CD4-positive, alpha-beta T cell treated with Interferon gamma for 1 hour (primary cell): ENCODE measurements around the gene CDKN2AIPNL.

Experiments
- DNase-seq: peaks from one replicate; pipeline ENCODE4 v3.0.0-alpha.2; 2020

CDKN2AIPNL gene, protein sequence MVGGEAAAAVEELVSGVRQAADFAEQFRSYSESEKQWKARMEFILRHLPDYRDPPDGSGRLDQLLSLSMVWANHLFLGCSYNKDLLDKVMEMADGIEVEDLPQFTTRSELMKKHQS

DNA sequence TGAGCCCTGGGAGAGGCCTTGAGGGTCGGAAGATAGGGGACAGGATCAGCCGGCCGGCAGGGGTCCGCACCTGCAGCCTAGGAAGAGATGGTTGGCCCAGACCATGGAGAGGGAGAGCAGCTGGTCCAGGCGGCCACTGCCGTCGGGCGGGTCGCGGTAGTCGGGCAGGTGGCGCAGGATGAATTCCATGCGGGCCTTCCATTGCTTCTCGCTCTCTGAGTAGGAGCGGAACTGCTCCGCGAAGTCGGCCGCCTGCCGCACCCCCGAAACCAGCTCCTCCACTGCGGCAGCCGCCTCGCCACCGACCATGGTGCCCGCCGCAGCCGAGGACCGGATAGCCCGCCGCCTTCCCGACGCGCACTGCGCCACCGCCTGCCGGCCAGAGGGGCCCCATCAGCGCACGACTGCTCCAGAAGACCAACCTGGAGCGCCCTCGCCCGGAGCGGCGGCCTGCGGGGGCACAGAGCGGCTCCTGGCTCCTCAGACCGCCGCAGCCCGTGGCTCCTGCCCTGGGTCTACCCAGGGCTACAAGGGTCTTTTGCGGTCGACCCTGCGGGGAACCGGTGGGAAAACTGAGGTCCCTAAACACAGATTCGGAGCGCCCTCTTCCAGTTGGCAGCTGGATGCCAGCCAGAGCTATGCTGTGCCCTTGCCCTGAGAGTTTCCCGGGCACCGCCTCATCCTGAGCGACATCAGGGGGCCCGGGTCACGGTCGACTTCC, at the start of gene CDKN2AIPNL:
CDKN2AIPNL (minus strand) TSS at position 336 of the 721 bp plus-strand sequence; CDS start at position 309, 27 bp downstream.
- DNase-seq = peak; percentile 88

DNA sequence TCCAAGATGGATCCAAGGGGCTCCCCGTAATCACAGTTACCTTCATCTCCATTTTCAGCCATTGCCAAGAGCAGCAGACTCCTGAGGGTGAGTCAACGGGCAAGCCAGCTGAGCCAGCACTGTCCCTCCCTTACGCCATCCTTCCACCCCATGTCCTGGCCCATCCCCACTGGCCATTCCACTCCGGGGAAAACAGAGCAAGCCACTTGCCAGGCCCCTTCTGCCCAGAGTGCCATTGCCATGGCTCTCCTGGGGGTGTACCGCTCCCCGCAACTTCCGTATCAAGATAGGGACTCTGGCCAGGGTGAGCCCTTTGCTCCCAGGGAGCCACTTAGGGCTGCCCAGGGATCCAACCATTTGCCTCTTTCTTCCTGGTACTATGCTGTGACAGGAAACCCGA, 48.9 kb upstream of the CDKN2AIPNL start:
- no peak for DNase-seq

DNA sequence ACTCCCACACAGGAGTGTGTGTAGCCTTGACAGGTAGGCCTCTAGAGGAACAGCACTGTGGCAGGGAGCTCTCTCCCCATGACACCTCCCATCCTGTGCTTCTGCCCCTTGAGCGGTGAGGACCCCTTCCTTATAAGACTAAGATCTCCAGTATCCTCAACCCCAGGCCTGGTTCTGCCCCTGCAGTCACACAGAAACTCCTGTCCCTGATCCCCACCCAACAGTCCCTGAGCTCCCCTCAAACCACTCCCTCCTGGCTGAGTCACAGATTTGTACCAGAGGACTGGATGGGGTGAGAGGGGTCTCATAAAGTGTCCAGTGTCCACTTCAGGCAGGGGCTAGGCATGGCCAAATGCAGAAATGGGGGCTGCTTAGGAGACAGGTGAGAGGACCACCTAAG, 47.8 kb upstream of the CDKN2AIPNL start:
- no peak for DNase-seq

DNA sequence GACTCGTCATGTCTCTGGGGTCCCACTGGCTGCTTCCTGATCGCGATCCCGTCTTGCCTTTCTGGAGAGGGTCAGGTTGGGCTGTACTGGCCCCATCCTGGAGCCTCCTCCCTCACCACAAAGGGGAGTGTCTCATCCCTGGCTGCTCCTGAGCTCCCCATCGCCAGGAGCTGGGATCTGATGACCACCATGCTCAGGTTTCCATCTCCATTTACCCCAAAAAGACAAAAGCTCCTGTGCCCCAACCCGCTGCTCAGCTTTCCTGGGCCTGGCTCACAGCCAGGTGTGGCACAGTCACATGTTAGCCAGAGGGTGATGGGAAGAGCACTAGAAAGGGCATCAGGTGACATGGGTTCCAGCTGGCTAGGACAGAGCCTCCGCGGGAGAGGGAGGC, 47.3 kb upstream of the CDKN2AIPNL start:
- no peak for DNase-seq

DNA sequence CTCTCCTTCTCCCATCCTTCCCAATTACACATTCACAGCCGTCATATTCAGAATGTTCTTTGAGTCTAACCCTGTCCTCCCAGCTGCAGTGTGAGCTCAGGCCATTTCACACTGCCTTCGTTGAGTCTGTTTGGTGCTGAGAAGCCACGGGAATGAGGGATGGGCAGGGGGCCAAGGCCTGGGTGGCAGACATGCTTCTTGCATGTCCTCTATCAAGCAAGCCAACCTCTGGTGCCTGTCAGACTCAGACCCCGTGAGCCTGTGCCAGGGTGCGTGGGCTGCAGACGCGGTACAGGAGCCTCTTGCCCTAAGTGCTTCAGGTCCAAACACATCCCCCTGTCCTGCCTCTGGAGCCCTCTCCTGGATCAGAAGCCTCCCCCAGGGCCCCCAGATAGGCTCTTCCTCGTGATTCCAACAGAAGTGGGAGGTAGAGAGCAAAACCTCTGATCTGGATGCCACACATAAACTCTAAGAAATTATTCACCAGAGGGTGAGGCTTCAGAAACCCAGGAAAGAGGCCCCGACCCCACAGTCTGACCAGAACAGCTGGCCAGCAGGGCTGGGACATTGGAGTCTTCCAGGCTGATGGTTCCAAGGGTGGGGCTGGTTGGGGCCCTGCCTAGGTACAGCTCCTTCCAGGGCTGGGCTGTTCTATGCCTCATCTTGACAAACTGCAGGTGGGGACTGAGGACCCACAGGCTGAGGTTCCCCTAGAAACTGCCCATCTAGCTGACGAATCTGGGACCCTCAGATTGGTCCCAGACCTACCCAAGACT, 46.7 kb upstream of the CDKN2AIPNL start:
- no peak for DNase-seq

DNA sequence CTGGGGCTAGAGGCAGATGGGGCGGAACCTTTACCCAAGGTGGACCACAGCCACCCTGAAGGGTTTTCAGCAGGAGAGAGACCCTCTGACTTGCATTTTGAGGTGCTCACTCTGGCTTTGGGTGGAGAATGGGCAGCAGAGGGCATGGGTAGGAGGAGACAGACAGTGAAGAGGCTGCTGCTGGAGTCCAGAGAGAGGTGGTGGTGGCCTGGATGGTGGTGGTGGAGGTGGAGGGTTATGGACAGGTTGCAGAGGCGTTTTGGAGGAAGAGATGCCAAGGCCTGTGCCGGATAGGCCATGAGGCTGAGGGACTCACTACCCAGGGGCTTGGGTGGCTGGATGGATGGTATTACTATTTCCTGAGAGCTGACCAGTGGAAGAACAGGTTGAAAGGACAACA, 46.1 kb upstream of the CDKN2AIPNL start:
- no peak for DNase-seq

DNA sequence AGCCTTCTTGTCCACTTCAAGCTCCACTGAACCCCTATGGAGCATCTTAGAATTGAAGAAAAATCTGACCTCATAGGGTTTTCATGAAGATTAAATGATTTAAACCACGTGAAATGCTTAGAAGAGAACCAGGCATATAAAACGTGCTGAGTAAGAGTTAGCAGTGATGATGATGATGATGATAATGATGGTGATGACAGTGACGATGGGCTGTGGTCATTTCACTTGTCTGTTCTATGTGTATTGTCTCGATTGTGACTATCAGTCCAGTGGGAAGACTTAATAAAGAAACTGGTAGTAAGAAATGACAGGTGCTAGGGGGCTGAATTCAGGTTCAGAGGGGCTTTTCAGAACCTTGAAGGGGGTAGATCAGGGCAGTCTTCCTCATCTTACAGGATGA, 45.1 kb upstream of the CDKN2AIPNL start:
- DNase-seq = no peak

DNA sequence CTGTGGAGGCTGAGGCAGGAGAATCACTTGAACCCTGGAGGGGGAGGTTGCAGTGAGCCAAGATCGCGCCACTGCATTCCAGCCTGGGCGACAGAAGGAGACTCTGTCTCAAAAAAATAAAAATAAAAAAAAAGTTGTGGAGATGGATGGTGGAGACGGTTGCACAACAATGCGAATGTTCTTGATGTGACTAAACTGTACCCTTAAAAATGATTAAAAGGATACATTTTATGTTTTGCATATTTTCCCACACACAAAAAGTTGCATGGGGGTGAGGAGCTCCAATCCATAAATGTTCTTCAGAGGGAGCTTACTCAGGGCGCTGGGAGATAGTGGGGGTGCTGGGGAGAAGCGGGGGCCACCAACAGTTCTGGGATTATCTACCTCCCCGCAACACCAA, 43.8 kb upstream of the CDKN2AIPNL start:
- DNase-seq = no peak

DNA sequence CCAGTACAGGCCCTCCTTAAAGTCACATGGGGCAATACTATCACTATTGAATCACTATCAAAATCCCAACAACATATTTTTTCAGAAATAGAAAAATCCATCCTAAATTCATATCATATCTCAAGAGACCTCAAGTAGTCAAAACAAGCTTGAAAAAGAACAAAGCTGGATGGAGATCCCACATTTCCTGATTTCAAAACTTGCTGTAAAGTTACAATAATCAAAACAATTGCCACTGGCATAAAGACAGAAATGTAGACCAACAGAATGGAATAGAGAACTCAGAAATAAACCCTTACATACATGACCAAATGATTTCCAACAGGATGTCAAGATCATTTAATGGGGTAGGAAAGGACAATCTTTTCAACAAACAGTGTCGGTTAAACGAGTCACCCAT, 41.3 kb upstream of the CDKN2AIPNL start:
- no peak for DNase-seq

DNA sequence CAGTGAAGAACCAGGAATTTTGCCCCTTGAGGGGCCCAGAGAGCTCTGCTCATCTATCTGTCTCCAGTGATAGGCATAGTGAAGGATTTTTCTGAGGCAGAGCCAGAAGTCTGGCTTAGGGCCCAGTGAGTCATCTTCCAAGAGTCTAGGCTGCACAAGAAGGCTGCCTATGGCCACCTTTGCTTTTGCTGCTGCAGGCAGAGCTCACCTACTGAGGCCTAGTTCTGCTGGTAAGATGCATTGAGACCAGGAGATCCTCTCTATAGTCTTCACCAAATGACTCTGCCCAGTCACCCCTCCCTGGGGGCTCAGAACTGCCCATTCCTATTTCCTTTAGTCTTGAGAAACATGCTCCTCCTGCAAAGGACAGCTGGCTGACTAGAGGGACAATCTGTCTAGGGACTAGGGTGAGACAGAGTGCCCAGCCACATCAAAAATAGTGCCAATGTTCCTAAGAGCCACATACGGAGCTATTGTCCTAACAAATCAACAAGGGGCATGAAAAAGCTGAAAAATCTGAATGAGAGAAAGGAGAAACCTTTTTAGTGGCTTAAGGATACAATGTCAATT, 40.3 kb upstream of the CDKN2AIPNL start:
- DNase-seq = no peak

DNA sequence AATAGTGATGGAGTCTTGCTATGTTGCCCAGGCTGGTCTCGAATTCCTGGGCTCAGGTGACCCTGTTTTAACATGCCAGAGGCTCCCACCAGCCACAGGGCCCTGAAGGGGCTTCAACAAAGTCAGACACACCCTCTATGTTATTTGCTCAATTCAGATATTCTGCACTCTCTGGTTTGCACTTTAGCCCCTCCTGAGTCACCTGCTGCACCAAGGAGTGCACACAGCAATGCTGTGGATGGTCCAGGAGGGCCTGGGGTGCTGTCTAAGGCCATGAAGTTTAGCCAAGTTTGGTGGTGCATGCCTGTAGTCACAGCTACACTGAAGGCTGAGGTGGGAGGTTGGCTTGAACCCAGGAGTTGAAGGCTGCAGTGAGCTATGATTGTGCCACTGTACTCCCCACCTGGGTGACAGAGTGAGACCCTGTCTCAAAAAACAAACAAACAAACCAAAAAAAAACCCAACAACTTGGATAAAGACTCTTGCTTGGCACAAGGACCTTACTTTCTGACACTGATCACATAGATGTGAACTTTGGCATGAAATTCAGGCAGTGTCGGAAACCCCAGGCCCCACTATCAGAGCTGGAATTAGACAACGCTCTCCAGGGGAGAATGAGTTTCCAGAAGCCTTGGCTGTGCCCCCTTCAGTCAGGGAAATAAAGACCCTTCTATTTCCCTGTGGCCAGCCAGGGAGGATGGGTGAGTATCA, 39.7 kb upstream of the CDKN2AIPNL start:
- no peak for DNase-seq

DNA sequence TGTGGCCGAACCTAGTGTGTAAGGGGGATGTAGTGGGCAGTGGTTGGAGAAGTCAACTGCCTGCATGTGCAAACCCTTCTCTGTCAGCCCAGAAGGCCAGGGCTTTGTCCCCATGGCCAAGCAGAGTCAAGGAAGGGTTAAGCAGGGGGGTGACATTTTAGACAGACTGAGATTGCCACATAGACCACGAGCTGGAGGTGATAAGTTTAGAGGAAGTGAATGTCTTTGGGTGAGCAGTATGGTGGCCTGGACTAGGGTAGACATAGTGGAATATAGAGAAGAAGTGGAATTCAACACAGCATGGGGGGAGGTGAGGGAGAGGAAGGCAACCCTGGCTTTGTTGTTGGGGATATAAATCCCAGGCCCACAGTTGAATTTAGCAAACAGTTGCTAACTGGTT, 38.7 kb upstream of the CDKN2AIPNL start:
- DNase-seq = no peak

DNA sequence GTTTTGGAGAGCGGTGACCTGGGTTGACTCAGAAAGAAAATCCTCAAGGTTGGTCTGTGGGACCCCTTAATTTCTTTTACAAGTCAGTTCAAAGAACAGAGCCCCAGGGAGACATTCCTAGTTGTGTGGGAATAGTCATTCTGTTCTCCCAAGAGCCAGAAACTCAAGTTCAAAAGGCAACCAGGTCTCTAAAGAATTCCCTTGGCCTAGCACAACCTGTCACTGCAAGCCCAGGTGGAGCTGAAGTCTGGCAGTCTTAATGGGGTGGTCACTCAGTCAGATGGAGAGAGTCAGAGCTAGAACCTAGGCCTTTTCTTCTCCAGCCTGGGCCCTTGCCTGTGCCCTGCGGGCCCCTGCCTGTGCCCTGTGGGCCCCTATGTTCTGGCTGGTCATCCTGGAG, 37.5 kb upstream of the CDKN2AIPNL start:
- DNase-seq = no peak

DNA sequence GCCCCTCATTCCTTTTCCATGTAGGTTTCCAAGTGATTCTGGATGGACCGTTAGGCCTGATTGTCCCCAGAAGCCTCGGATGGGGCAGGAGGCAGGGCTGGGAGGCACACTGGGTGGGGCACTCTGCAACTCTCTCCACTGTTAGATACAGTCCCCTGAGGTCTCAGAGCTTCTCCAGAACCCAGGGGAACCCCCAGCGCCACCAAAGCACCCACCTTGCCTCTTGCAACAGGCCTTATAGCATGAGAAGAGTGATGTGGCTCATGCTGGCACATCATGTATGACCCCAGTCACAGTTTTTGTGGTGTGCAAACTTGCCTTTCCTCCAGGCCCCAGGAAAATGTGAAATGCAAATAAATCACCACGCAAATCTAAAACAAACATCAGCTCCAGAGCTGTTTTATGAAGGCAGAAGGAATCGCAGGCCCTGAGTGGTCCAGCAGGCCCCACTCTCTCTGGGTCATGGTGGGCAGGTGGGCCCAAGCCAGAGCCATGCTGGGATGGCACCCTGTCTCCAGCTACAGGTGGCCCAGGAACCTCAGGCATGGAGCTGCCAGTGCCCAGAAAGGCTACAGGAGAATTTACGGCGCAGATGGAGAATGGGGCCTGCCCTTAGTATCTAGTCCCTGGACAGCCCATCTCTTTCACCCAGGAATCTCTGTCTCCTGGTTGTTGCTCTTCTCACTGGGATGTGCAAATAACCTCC, 36.3 kb upstream of the CDKN2AIPNL start:
- no peak for DNase-seq

DNA sequence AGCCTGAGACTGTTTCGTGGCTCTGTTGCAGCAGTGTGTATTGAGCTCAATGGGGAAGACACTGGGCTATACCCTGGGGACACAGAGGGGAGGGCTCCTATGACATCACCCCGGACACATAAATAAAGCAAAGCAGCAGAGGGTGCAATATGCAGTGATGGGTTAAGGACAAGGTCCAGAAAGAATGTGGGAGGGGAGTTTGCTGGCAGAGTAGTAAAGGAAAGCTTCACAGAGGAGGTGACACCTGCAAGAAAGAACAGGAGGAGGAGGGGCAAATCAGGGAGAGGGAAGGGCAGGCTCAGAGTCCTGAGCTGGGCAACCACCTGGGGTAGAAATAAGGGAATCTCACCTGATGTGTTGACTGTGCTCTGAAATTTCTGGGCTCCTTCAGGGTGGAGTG, 35.3 kb upstream of the CDKN2AIPNL start:
- DNase-seq = peak; percentile 45

DNA sequence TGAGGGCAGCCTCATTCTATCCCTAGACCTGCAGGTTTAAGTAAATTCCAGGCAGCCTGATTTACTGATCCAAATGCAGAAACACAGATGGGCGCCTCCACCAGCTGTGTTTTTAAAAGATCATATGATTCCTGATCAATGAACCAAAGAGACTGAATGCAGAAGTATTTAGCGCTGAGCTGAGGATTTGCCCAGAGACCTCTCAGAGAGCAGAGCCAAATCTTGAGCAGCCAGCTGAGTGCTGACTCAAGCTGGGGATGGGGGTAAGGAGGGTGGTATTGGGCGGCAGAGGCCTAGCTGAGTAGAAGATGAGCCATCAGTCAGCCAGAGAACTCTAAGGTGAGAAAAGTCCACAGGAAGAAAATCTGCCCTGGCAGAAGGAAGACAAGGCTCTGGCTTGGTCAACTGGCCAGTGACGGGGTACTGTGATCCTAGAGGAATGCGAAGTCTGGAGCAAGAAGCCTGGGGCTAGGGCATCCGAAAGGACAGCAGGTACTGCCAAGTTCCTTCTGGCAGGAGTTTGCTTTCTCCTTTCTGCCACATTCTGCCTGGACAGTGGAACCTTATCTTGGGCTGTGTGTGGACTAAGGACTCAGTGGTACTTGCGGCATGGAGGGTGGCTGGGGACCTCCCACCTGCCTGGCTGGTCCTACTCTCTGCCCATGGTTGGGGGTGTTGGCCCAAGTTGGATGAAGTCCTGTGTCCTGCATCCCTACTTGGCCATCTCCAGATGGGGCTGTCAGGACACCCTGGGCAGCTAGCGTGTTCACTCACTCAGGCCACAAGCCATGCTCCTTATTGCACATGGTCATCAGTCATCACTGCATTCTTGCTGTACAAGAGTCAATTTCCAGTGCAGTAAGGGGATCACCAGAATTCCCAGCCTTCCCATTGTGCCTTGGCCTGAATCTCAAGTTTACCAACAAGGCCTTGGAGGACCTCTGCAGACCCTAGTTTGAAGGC, 34.5 kb upstream of the CDKN2AIPNL start:
- no peak for DNase-seq

DNA sequence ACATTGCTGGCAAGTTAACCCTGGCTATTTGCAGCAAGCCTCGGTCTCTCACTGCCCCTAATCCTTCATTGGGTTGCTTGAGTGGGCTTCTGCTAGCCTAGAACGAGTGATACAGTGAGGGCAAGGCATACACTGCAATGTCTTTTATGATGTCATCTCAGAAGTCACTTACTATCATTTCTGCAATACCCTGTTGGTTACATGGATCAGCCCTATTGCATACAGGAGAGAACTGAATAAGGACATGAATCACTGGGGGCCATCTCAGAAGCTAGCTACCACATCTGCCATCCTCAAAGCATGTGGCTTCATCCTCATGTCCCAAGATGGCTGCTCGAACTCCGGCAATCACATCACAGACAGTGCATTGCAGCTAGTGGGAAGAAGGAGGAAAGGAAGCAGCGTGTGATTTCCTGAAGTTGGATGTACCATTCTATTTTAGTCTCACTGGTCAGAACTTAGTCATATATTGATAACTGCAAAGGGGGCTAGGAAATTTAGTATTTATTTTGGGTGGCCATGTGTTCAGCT, 33.3 kb upstream of the CDKN2AIPNL start:
- no peak for DNase-seq

DNA sequence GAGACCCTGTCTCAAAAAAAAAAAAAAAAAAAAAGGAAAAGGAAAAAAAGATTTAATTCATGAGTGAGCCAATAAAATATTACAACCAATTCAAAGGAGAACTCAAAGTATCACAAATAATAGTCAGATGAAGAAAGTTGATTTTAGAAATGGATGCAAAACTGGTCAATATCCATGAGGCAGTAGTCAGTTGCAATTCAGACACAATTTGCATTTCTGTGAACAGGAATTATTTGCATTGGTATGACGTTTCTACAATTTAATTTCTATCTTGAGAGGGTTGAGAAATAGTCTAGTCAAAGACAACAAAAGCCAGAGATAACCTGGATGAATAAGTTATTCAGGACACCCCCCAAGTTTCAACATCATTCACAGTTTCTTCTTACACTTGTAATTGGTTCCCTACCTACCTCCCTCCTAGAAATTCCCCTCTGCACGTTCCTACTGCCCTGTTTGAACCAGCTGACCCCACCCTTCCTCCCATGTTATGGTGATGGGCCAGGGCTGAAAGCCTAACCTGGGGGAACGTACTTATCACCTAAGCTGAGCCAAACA, 28.6 kb upstream of the CDKN2AIPNL start:
- no peak for DNase-seq

DNA sequence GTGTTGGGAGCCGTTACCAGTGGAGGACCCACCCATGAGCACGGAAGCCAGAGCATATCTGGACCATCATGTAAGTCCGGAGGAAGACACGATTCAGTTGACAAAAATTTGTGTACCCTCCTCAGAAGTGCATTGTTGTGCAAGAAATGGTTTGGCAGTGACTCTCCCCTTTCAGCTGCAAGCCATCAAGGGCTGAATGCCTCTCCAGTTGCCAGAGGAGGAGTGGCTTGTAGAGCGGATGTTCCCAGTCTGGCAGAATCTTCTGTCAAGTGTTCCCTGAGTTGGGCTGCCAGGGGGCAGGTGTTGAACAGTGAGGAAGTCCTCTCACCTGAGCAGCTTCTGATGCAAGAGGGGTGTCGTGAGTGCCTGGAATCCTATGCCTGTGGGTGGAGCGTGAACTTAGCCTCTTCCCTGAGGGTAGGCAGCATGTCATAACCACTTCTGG, 27.6 kb upstream of the CDKN2AIPNL start:
- DNase-seq = no peak

DNA sequence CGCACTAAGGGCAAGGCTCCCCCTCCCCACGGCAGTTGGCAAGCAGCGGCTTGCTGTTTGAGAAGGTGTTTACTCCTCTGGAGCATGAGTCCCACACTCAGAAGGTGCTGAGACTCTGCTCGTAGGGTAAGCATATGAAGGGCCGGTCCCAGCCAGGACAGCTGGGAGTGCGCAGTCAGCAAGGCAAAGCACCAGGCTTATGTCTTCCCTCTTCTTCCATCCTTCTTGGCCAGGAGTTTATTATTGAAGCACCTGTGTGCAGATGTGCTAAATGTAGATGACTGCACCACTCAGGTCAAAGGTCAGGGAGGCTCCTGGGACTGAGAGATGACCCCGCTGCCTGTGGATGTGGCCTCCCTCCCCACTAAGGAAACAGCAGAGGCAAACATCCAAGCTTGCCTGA, 27.0 kb upstream of the CDKN2AIPNL start:
- DNase-seq = no peak
